H1 (cell line): ENCODE data around the gene RUFY1. TPM values are rescaled to one million over a fixed set of nuclear protein-coding genes. Genes with fewer than 3 reads are reported as not detected.

ENCODE experiments used
- BACH1 ChIP-seq: IDR thresholded peaks from 2 replicates; pipeline ENCODE4 v1.6.1; 2012; ENCODE audit warnings: low read length, improper control_type of control experiment
- BRCA1 ChIP-seq: IDR thresholded peaks from 2 replicates; pipeline ENCODE4 v1.6.1; 2012; ENCODE audit warnings: low read depth, low read length, improper control_type of control experiment
- CHD2 ChIP-seq: IDR thresholded peaks from 2 replicates; pipeline ENCODE4 v1.6.1; 2012; ENCODE audit warnings: low read length, improper control_type of control experiment
- CHD7 ChIP-seq: fragments of 300-600 bp; sonication (generic); IDR thresholded peaks from 2 replicates; pipeline ENCODE4 v1.7.1; 2012; ENCODE audit warnings: low read length, moderate library complexity, mild to moderate bottlenecking, inconsistent platforms; ENCODE audit not compliant: insufficient replicate concordance
- EGR1 ChIP-seq: IDR thresholded peaks from 2 replicates; pipeline ENCODE4 v1.6.1; 2011; ENCODE audit warnings: low read depth, low read length, borderline replicate concordance
- GABPA ChIP-seq: IDR thresholded peaks from 2 replicates; pipeline ENCODE4 v1.6.1; 2011; ENCODE audit warnings: mild to moderate bottlenecking, low read length, moderate library complexity, borderline replicate concordance; ENCODE audit not compliant: insufficient read depth
- NRF1 ChIP-seq: IDR thresholded peaks from 2 replicates; pipeline ENCODE4 v1.6.1; 2011; ENCODE audit warnings: mild to moderate bottlenecking, low read depth, low read length, improper control_type of control experiment
- RAD21 ChIP-seq, 2 experiments: IDR thresholded peaks in 1 of 2; conservative IDR thresholded peaks in 1 of 2; 2 replicates each; pipeline ENCODE4 v1.6.1; 2011; ENCODE audit warnings: low read depth in 2 of 2, low read length in 2 of 2, improper control_type of control experiment in 1 of 2, inconsistent platforms in 1 of 2, mild to moderate bottlenecking in 1 of 2, moderate library complexity in 1 of 2
- RNF2 ChIP-seq: fragments of 200-900, 300-1000 bp; sonication (generic); IDR thresholded peaks from 2 replicates; pipeline ENCODE4 v1.7.1; 2016; ENCODE audit warnings: borderline replicate concordance, low read depth, mild to moderate bottlenecking, antibody characterized with exemption, low read length; ENCODE audit not compliant: poor library complexity, severe bottlenecking; ENCODE audit errors: missing control alignments
- polyA plus RNA-seq, 7 experiments: library from polyadenylated mRNA; depleted of rRNA in 3 of 7; stranded (reverse) in 5 of 7; unstranded in 2 of 7; fragments of >200 nt in 5 of 7; fragments of 200-250 nt in 2 of 7; gene quantifications; 1 replicate in 5 of 7; 2 replicates in 1 of 7; 4 replicates in 1 of 7; pipeline versions ENCODE4 v1.2.1 to v1.2.3, GENCODE V29; 2011 to 2013; ENCODE audit warnings: missing spikeins in 2 of 7, mixed read lengths in 2 of 7
- total RNA-seq: library from RNA; stranded (reverse); fragmentation: NEBNext Ultra II Directional; extraction: Animal tissue kit (Norgen Biotek cat#: 25700); gene quantifications from 2 replicates; pipeline ENCODE4 v1.2.1, GENCODE V29; 2021

Gene RUFY1
- total and polyA plus RNA-seq, 2 of the 8 experiments (the other 6 are each of a cell fraction or from before 2014, with no cell fraction given): 22.4 to 29.5 TPM

- TF ChIP-seq NRF1 (no peak), BACH1 (no peak), BRCA1 (no peak), CHD7 (no peak), EGR1 (peak; percentile 88; the same call in 1 of the 2 replicates), RNF2 (no peak), GABPA (no peak), CHD2 (no peak), RAD21 (IDR thresholded peaks at IDR 0.05 in 1 of 2, conservative IDR thresholded peaks at IDR 0.05 in 1 of 2; ENCODE audit: low read depth in 2 of 2, low read length in 2 of 2) (no peak)
These were observed at the start of gene RUFY1 (continued) for GRCh38 chr5:179550511-179551342.
